ENCODE measurements around the gene HNF1A.

Gene HNF1A

DNA sequence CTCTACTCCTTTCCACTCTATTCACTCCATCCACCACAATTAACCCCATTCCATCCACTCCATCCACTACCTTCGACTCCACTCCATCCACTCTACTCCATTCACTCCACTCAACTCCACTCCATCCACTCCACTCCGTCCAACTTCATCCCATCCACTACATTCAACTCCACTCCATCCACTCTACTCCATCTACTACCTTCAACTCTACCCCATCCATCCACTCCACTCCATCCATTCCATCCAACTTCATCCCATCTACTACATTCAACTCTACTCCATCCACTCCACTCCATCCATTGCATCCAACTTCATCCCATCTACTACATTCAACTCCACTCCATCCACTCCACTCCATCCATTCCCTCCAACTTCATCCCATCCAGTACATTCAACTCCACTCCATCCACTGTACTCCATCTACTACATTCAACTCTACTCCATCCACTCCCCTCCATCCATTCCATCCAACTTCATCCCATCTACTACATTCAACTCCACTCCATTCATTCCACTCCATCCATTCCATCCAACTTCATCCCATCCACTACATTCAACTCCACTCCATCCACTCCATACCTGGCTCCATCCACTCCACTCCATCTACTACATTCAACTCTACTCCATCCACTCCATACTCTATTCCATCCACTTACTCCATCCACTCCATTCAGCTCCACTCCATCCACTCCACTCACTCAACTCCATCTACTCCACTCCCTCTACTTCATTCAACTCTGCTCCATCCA is 16.4 kb downstream of the HNF1A start:
- DNase-seq (ENCODE audit: low read depth), result no peak
- H3K4me3 ChIP-seq (ENCODE audit: low read depth, low read length), result no peak overlapping the region
- TF ChIP-seq, protein P1, sequence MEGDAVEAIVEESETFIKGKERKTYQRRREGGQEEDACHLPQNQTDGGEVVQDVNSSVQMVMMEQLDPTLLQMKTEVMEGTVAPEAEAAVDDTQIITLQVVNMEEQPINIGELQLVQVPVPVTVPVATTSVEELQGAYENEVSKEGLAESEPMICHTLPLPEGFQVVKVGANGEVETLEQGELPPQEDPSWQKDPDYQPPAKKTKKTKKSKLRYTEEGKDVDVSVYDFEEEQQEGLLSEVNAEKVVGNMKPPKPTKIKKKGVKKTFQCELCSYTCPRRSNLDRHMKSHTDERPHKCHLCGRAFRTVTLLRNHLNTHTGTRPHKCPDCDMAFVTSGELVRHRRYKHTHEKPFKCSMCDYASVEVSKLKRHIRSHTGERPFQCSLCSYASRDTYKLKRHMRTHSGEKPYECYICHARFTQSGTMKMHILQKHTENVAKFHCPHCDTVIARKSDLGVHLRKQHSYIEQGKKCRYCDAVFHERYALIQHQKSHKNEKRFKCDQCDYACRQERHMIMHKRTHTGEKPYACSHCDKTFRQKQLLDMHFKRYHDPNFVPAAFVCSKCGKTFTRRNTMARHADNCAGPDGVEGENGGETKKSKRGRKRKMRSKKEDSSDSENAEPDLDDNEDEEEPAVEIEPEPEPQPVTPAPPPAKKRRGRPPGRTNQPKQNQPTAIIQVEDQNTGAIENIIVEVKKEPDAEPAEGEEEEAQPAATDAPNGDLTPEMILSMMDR (IDR thresholded peaks at IDR 0.05; ENCODE audit: insufficient read depth, low read depth, low read length, missing control alignments), result no peak

- H3K4me3 ChIP-seq (ENCODE audit: low read depth, low read length), result no peak overlapping the region
- TF ChIP-seq, protein P1 (IDR thresholded peaks at IDR 0.05; ENCODE audit: insufficient read depth, low read depth, low read length, missing control alignments), result no peak
- no peak for DNase-seq (ENCODE audit: low read depth)
Measured at GRCh38 chr12:120996133-120996746, 17.9 kb downstream of the HNF1A start.

DNA sequence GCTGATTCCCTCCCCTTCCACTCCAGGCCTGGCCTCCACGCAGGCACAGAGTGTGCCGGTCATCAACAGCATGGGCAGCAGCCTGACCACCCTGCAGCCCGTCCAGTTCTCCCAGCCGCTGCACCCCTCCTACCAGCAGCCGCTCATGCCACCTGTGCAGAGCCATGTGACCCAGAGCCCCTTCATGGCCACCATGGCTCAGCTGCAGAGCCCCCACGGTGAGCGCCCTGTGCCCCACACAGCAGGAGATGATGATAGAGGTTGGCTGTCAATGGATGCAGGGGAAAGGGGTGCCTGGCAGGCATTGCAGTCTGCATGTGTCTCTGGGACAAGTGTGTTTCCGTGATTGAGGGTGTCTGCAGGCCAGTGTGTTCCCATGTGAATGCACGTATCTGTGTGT is 19.1 kb downstream of the HNF1A start:
- DNase-seq (ENCODE audit: low read depth), result no peak
- TF ChIP-seq, protein P1 (IDR thresholded peaks at IDR 0.05; ENCODE audit: insufficient read depth, low read depth, low read length, missing control alignments), result no peak
- no peak overlapping the region for H3K4me3 ChIP-seq (ENCODE audit: low read depth, low read length)

- H3K4me3 ChIP-seq (ENCODE audit: low read depth, low read length), result no peak overlapping the region
- no peak for DNase-seq (ENCODE audit: low read depth)
- TF ChIP-seq, protein P1 (IDR thresholded peaks at IDR 0.05; ENCODE audit: insufficient read depth, low read depth, low read length, missing control alignments), result no peak
Measured at GRCh38 chr12:120998435-120998834, 20.1 kb downstream of the HNF1A start.

GRCh38 chr12:120999191-121000120 is 21.1 kb downstream of the HNF1A start:
- TF ChIP-seq, protein P1 (IDR thresholded peaks at IDR 0.05; ENCODE audit: insufficient read depth, low read depth, low read length, missing control alignments), result no peak
- no peak overlapping the region for H3K4me3 ChIP-seq (ENCODE audit: low read depth, low read length)
- DNase-seq (ENCODE audit: low read depth), result no peak

GRCh38 chr12:121000530-121000929 is 22.2 kb downstream of the HNF1A start:
- TF ChIP-seq, protein P1 (IDR thresholded peaks at IDR 0.05; ENCODE audit: insufficient read depth, low read depth, low read length, missing control alignments), result no peak

More at GRCh38 chr12:121000530-121000929, 22.2 kb downstream of the HNF1A start:
- no peak for DNase-seq (ENCODE audit: low read depth)
- no peak overlapping the region for H3K4me3 ChIP-seq (ENCODE audit: low read depth, low read length)

All from GM12865 (cell line).